Ovary (tissue), 3 donors: ENCODE measurements around the gene EMSY.

Experiments
- CTCF ChIP-seq, 3 donors: fragments of 450-650 bp in 2 of 3; fragments of 200-600 bp in 1 of 3; IDR thresholded peaks; one replicate each; pipeline versions ENCODE4 v1.5.1 to v1.8.0; 2016 to 2022; ENCODE audit warnings: antibody characterized with exemption in 3 of 3, mild to moderate bottlenecking in 1 of 3
- POLR2A ChIP-seq: fragments of 450-650 bp; IDR thresholded peaks from one replicate; pipeline ENCODE4 v1.6.1; 2017; ENCODE audit warnings: antibody characterized with exemption, mild to moderate bottlenecking, moderate library complexity
- donor health status: DM: no; HTN: no; CAD: no.

- TF ChIP-seq CTCF (IDR thresholded peaks at IDR 0.05): no peak
- TF ChIP-seq POLR2A: no peak
Measured at GRCh38 chr11:76465701-76466100, 20.9 kb downstream of the EMSY start.
